HEK293T (cell line): Measurements from ENCODE around the gene SUN3.

Experiments
- BHLHE40 ChIP-seq: fragments of 450-650 bp; IDR thresholded peaks from 2 replicates; pipeline ENCODE4 v1.6.1; 2016; ENCODE audit warnings: mild to moderate bottlenecking, moderate library complexity, borderline replicate concordance
- FOXA1 ChIP-seq: fragments of 450-650 bp; IDR thresholded peaks from 2 replicates; pipeline ENCODE4 v1.6.1; 2016; ENCODE audit warnings: mild to moderate bottlenecking
- FOXM1 ChIP-seq: fragments of 450-650 bp; IDR thresholded peaks from 2 replicates; pipeline ENCODE4 v1.6.1; 2017; ENCODE audit warnings: mild to moderate bottlenecking, borderline replicate concordance
- HDGF ChIP-seq: fragments of 450-650 bp; IDR thresholded peaks from 2 replicates; pipeline ENCODE4 v1.6.1; 2017; ENCODE audit warnings: antibody characterized with exemption, borderline replicate concordance
- L3MBTL2 ChIP-seq: fragments of 450-650 bp; conservative IDR thresholded peaks from 2 replicates; pipeline ENCODE4 v1.6.1; 2016; ENCODE audit warnings: mild to moderate bottlenecking
- LEF1 ChIP-seq: fragments of 450-650 bp; IDR thresholded peaks from 2 replicates; pipeline ENCODE4 v1.6.1; 2017; ENCODE audit warnings: mild to moderate bottlenecking, borderline replicate concordance
- NFRKB ChIP-seq: fragments of 450-650 bp; IDR thresholded peaks from 2 replicates; pipeline ENCODE4 v1.6.1; 2016; ENCODE audit warnings: mild to moderate bottlenecking, moderate library complexity
- SP1 ChIP-seq: fragments of 450-650 bp; IDR thresholded peaks from 2 replicates; pipeline ENCODE4 v1.6.1; 2017
- SUZ12 ChIP-seq: fragments of 450-650 bp; IDR thresholded peaks from 2 replicates; pipeline ENCODE4 v1.6.1; 2016; ENCODE audit warnings: mild to moderate bottlenecking
- TARDBP ChIP-seq: fragments of 450-650 bp; IDR thresholded peaks from 2 replicates; pipeline ENCODE4 v1.6.1; 2016
- ZNF384 ChIP-seq: fragments of 450-650 bp; IDR thresholded peaks from 2 replicates; pipeline ENCODE4 v1.6.1; 2016

DNA sequence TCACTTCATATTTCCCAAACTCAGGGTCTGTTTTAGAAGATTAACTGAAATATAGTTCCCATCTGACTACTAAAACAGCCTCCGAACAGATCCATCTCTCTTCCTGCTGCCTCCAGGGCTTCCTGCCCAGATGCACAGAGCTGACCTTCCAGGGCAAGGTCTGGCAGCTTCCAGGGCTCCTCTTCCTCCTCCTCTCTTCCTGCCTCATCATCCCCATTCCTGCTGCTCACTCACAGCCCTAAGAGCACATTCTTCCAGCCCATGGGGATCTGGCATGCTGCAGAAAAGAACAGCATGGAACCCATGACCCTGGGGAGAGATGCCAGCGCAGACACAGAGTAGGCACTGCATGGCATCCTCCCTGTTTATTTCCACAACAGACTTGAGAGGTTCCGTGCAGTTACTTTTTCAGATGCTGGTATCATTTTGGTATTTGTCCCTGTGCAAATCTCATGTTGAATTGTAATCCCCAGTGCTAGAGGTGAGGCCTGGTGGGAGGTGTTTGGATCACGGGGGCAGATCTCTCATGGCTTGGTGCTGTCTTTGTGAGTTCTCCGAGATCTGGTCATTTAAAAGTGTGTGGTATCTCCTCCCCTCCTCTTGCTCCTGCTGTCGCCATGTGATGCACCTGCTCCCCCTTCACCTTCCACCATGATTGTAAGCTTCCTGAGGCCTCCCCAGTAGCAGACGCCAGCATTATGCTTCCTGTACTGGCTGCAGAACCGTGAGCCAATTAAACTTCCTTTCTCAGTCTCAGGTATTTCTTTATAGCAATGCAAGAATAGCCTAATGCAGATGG lies 85.0 kb downstream of the SUN3 start:
- TF ChIP-seq TARDBP (no peak), FOXM1 (no peak), L3MBTL2 (no peak), FOXA1 (no peak), SUZ12 (no peak), SP1 (no peak), HDGF (no peak), BHLHE40 (no peak), NFRKB (no peak), LEF1 (no peak), ZNF384 (no peak)
